Stimulated activated CD8-positive, alpha-beta memory T cell treated with anti-CD3 and anti-CD28 coated beads, Interleukin-12 subunit alpha, Interleukin-12 subunit beta, amount 100 ng/mL, for 24 hours (primary cell): ENCODE measurements around the gene DACT2.
"Not testable (repeated sequence)": the region's sequence is repeated elsewhere in the genome, so short reads cannot be mapped to it uniquely, and the experiment has no call there.

ENCODE experiments used
- DNase-seq: peaks from one replicate; pipeline ENCODE4 v3.0.0-alpha.2; 2020; ENCODE audit errors: extremely low read depth

The DACT2 gene

DNA sequence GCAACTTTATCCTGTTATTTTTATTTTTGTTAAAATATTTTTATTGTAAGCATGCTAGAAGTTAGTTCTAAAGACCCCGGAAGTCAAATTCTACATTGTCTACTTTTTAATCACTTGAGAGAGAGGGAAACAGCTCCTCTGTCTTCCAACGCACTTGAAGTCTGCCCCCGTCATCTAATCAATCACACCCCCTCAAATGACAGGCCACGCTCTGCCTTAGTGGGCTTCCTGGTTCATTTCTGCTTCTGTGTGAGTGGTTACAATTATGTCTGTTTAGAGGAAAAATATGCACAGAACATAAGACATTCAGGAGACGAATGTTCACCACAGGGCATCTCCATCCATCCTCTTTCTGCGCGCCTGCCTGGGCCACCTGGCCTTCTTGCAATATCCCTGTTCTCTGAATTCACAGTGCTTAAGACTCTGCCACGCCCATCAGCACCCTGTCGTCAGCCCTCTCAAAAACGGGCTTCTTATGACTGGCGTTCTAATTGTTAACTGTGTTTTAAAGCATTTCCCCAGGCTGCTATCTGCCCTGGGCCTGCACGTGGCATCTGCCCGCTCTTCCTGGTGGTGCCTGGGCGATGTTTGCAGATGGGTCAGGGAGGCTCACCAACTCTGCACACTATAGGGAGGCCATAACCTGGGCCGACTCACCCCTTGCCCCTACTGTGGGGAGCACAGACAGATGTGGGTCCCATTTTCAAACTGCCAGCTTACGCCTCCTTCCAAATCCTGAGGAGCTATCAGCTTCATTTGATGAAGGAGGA is 15.4 kb downstream of the DACT2 start:
- DNase-seq, result no peak

DNA sequence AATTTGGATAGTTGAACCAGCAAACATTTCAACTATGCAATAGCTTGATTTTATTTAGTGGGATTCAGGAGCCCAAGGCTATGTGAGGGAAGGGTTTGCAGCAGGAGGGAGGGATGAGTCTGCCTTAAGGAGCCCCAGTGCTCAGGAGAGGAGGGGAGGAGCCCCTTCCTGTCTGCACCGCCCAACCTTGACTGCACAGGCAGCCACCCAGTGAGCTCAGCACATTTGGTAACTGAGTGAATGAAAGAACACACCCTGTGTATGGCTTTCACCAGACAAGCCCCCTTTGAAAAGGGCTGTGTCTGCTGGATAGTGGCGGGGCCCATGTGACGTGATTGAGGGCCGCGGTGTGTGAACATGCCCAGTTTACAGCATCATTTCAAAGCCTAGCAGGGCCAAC is 17.0 kb downstream of the DACT2 start:
- DNase-seq, result no peak

DNA sequence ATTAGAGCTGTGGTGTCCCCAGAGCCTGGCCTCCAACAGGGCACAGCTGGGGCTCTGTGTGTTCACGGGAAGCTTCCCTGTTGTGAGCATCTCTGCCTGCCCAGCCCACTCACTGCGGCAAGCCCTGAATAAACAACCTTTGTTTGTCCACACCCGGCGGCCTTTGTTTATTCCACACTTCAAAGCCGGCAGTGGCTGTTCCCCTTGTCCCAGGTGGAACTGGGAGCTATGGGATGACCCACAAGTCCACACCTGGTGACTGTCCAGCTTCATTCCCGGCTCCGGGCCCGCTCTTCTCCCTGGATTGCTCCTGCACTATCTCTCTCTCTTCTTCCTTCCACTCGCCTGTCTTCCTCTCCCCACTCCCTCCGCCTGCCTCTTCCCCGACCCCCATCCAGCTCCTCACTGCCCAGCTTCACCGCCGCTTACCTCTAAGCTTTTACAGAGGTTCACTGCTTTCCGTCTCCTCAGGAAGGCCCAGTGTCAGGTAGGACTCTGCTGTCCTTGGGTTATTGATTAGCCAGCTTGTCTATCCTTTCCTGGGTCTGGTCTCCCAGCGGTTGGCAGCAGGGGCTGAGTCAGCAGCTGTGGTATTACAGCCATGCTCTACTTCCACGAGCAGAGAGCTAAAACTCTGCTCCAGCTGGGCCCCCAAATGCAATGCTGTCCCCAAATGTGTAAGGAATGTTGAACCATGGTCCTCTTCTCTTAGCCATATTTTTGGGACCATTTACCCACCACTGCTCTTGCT is 17.8 kb downstream of the DACT2 start:
- DNase-seq, result no peak

DNA sequence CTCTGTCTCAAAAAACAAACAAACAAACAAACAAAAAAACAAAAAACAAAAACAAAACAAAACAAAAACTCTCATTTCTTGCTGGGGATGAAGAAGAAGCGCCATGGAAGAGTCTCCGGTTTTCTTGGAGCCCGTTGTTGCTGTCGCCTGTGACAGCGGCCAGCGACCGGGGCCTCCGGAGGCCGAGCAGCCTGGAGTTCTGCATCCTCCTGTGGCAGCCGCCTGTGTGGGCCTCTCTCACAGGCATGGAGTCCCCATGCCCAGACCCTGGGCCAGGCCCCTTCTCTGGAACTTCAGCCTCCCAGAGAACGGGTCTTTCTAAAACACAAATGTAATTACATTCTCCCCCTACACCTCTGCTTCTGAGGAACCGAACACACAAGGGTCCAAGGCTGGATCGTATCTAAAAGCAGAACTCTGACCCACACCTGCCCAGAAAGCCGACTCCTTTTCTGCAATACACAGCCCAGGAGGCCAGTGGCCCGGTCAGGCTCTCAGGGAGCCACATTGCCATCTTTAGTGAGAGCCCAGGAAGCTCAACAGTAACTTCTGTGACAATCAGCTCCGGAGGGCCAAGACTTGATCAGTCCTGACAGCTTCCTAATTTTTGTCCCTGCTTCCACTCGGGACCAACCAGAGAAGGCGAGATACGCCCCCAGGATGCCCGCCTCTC is 18.5 kb downstream of the DACT2 start:
- no peak for DNase-seq

DNA sequence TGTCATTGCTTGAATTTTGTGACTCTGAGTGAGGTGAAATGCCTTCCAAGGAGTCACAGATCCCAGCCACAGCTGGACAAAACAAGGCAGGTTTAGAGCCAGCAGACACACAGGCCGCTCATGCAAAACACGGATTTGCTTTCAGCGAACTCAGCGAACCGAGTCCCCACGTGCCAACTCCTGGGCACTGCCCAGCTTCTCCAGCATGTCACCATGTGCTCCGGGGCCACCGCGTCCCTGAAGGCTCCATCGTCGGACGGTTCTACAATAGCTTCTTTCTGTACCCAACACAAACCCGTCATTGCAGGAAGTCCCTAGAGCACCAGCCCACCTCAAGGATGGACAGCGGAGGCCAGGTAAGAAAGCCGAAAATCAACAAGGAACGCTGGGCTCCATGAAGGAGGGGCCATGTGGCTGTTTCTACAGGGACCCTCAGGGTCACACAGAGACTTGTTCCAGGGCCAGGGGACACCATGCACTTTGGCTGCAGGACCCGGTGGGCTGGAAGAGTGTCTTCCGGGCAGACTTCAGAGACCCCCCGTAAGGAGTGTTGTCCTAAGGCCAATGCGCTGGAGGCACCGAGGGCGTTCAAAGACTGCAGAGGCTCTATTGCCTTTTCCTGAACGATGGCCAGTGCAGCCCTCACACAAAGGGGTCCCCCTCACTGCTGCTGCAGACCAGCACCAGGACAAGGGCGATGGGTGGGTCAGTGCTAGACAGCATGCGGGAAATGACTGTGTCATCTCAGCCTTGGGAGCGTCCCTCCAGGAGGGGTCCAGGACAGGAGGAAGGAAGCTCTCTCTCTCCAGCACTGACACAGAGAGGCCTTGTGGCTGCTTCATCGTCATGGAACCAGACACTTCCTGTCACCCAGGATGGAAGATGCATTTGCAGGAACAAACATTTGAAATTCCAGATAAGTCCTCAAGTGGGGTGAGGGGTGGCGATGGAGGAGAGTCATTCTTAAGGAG is 19.8 kb downstream of the DACT2 start:
- no peak for DNase-seq

DNA sequence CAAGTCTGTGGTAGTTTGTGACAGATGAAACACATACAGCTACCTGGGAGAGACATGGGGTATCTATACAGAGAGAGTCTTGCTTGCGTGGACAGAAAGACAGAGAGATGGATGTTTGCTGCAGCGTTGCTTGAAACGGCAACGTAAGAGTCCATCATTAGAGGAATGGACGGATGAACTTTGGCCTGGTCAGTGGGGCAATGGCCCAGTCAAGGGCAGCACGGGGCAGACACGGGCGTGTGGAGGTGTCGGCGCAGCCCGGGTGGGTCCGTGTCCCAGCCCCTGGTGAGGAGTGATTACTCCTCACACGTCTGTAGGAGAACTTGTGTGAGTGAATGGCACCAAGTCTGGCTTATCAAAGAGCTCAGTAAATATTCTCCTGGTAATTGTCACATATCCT is 21.9 kb downstream of the DACT2 start:
- DNase-seq, result no peak

DNA sequence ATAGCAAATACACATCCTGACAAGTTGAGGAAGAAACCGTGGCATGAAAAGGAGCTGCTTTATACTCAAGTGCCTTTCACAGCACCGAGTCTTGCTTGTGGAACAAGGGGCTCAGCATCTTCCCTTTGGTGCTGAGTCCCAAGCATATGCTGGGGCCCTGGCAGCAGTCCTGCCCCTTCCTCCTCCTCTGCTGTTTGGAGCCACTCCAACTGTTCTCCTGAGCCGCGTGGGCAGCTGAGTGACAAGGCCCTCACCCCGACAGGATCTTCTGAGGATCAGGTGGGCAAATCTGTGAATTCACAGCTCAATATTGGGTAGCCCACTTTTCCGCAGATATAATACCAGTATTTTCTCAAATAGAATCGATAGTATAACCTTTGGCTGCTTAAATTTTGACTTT is 24.7 kb downstream of the DACT2 start:
- no peak for DNase-seq

DNA sequence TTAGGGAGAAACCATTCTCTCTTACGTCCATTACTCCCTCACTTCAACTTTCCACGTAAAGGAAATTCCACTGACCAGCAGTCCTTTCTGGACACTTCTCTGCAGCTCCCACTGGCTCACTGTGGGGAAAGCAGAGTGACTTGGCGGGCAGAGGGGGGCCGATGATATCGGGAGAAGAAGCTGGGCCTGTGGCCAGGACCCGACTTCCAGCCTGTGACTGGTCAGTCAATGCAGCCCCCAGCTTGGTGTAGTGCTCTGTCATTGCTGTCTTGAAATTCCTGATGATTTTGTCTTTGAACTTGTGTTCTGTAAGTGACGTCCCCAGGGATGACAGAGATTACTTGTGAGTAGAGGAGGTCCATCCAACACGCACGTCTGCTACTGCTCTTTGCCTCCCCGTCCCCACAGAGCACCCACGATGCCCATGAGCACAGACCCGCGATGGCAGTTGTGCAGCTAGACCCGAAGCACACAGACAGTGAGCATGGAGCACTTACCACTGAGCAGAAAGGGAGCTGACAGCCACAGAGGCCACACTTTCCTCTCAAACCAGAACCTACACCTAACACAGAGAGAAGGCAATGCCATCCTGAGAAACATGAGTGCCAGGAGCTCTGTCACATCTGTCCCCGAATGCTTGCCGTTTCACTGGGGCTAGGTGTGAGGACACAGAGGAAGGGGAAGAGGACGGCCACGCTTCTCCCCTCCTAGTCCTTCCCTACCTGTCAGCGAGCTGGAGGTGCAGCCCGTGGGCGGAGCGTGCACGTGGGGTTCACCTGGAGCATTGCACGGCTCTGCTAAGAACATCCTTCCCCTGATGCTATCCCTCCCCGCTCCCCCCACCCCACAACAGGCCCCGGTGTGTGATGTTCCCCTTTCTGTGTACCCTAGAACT is 25.7 kb downstream of the DACT2 start:
- DNase-seq, result no peak

DNA sequence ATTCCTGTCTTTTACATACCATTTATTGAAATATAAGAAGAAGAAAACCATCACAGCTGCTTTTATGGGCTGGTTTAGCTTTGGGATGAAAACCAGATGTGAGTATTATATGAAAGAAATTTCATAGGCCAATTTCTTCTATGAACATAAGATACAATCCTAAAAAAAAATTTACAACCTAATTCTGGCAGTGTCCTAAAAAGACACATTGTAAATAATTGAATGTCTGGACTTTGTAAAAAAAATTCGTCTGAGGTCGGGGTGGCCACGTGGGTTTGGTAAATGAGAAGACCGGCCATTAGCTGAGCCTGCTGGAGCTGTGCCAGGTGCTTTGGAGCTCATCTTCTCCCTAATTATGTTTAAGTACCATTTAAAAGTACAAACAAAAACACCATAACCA is 26.8 kb downstream of the DACT2 start:
- no peak for DNase-seq

DNA sequence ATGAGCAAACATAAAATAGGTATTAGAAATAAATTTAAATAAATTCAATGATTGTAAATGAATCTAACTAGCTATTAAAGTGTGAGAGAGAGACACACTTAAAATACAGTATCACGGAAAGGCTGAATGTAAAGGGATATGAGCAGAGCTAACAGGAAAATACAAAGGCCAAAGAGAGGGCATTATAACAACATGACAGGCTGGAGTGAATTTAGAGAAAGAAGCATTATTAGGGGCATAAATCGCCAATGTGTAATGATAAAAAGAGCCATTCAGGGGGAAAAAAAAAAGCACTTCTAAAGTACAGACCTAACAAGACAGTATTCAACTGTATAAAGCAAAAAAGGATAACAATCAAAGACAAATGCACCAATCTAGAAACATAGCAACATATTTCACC is 28.1 kb downstream of the DACT2 start:
- no peak for DNase-seq

DNA sequence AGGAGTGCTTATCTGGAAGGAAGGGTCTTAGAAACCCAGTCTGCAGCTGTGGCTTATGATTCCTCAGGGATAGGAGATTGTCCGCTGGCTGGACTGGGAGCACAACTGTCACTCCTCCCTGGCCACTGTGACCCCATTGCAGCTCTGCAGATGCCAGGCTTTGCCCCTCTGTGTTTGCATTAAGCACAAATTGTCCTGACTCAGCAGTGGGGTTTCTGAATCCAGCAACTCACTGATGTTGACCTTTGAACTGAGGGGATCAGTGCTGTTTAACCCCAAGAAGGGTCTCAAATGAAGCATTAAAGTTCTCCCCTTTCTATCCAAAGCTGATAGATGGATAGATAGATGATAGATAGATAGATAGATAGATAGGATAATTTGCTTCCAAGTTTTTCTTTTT is 29.5 kb downstream of the DACT2 start:
- DNase-seq, result no peak

DNA sequence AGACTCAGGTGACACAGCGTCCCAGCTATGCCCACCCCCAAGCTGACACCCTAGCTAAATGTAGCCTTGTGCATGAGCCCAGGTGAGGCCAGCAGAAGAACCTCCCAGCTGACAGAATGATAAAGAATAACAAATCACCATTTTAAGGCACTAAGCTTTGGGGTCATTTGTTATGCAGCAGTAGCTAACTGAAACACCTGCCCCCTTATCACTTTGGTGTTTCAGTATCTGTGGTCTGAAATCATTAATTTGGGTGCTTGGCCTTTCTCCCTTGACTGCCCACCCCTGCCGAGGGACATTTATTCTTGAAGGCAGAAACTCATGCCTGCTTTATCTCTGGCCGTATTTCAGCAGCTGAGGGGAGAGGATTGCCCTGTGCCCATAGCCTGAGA is 30.0 kb downstream of the DACT2 start:
- DNase-seq, result no peak

DNA sequence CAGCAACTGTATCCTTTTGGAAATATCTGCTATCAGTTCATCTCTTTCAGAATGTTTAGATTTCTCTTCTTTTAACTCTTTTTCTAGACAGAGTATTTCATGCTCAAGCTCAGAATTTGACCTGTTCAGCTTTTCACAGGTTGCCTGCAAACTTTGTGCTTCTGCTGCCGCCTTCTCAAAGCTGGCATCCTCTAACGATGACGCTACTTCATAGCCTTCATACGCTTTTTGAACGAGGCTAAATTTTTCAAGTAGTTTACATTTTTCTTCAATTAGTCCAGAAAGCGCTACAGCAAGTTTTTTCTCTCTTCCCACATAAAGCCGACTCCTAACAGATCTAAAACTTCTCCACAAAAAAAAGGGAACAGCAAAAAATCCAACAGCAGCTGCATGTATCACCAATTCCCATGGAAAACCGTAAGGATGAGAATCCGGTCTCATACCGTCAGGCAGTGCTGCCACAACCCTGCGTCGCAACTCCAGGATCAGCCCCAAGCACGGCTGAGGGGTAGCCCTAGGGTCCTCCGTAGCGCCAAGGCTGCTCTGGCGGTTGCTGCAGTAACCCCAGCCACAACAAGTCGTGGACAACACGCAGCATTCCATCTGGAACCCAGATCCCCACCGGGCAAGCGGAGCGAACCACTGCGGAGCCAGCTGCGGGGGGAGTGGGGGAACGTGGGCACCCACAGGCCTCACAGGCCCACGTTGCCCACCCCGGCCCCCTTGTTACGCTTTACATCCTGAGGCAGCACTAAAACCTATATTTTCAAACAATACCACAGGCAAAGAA is 30.6 kb downstream of the DACT2 start:
- no peak for DNase-seq

DNA sequence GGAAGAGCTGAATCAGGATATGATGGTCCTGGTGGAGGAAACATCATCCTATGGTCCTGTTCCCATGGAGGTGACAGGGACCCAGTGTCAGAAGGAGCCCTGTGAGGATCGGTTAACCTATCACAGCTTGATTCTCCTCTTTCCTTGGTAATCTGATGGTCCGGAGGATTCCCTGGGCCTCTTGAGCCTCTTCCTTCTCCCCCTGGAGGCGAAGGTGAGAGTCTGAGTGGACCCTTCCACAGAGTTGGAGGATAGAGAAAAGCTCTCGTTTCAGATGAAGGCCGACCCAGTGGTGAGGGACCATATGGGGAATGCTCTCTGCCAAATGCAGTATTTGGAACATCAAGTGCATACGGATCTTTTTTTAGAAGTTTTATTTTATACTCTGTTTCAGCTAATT is 32.1 kb downstream of the DACT2 start:
- DNase-seq, result not testable (repeated sequence)

DNA sequence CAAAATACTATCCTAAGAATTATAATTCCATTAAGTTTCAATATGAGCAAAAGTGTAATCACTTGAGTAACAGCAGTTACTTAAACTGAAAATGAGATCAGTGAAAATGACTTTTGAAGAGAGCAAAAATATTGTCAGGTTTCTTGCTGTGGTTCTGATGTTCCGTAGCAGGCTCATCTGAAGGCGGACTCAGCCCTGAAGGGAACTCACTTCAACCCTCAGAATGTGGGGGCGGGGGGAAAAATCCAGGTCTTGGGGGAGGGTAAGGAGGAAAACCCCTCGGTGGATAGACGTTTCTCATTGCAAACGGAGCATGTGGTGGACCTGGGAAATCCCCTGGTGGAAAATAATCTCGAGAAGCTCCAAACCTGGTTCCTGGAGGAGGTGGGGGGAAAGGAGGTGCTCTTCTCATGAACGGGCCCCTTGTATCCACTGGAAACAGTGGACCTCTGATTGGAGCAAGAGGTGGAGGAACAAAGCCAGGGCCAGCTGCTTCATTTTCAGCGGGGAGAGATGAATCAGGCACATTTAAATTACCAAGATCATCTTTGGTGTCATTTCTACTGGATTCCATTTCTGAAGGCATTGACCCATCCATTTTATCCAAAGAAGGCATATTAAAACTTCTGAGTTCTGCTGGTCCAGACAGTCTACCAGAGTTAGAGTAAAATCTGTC is 32.7 kb downstream of the DACT2 start:
- not testable (repeated sequence) for DNase-seq

DNA sequence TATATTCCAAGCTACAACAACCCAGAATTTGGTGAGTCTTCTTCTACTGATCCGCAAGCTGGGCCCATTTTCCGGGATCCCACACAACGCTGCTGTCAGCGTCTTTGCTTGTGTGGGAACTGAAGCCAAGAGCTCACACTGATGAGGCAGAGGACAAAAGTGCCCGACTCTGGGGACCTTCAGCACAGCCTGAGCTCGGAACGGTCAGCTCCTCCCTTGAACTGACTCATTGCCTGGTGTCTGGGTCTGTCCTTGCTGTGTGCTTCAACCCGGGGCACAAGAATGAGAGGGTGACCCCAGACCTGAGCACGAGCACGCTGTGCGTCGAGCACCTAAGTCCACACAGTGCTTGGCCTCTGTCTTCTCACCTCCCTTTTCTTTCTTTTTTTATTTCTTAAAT is 33.5 kb downstream of the DACT2 start:
- DNase-seq, result no peak

DNA sequence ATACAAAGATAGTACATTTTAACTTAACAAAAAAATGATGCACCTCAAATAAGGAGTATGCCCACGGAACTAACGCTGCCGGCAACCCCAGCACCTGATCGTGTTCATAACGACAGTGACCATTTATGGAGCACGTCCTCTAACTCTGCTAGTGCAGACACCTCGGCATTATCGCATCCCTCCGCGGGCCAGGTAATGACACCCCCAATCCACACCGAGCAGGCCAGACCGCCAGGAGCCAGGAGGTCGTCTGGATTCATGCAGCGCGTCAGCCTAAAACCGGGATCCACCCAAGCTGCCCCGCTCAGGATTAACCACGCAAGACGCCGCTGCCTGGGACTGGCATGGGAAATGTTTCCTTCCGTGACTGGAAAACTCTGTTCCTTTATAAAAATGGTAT is 34.1 kb downstream of the DACT2 start:
- DNase-seq, result no peak

DNA sequence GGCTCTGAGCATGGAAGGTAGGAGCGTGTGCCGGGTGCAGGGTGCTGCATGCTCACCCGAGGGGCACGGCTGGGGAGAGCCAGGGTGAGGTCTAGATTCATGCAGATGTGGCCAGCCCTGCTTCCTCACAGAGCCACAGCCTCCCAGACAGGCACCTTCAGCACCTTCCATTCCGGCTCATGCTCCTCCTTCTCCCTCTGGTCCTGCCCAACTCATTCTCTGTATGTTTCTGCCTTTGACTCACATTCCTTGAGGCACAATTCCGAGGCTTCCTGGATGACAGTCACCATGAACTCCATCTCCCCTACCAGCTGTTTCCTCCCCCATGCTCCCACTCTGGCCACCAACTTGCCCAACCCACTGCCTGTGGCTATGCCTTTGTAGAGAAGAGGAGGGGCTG is 35.4 kb downstream of the DACT2 start:
- DNase-seq, result no peak

DNA sequence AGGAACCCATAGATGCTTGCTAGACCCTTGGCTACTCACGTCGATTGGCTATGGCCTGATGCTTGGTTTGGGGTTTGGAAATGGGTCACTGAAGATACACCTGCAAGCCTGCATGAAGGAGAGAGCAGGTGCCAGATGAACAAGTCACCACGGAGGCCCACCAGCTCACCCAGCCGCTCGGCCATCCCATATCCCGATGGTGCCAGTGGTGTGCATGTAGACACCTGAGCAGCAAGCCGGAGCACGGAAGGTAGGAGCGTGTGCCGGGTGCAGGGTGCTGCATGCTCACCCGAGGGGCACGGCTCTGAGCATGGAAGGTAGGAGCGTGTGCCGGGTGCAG is 35.9 kb downstream of the DACT2 start:
- no peak for DNase-seq
